ENCODE measurements around the gene CASR. TPM values are rescaled to one million over a fixed set of nuclear protein-coding genes. Genes with fewer than 3 reads are reported as not detected.

The CASR gene
- total RNA-seq, 1 experiment from 2014 or later, result 0.02 TPM

- H3K36me3 Mint-ChIP-seq (ENCODE audit: insufficient read depth in 1 of 3, low read depth in 3 of 3), result no peaks in the 10 kb centered on the region; a peak in 1 of 7 replicates
- Histone ChIP-seq H3K27me3 (ENCODE audit: insufficient read depth, low read length) (no peaks in the 10 kb centered on the region), H3K18ac (ENCODE audit: insufficient read length, low read depth, low read length) (no peak overlapping the region)
Measured at GRCh38 chr3:122307976-122308375, 124.5 kb downstream of the CASR start.

More at GRCh38 chr3:122307976-122308375, 124.5 kb downstream of the CASR start:
- Histone ChIP-seq H4K20me1 (ENCODE audit: control insufficient read depth, insufficient read depth, insufficient read length) (no peaks in the 10 kb centered on the region), H3K14ac (ENCODE audit: insufficient read depth, low read length) (no peak overlapping the region), H3K23ac (ENCODE audit: insufficient read length, low read depth, low read length) (no peak overlapping the region), H2BK5ac (ENCODE audit: insufficient read length, low read length) (no peak overlapping the region), H2AFZ (ENCODE audit: low read length) (no peak overlapping the region), H3K4ac (ENCODE audit: low read depth, low read length) (no peak overlapping the region), H2AK5ac (ENCODE audit: insufficient read length, low read length) (no peak overlapping the region), H3K23me2 (ENCODE audit: insufficient read length, low read depth, low read length, poor library complexity, severe bottlenecking) (no peaks in the 10 kb centered on the region), H4K5ac (ENCODE audit: insufficient read length, low read depth, low read length) (no peak overlapping the region), H3K9me3 (ENCODE audit: control insufficient read depth, low read depth, low read length) (no peaks in the 10 kb centered on the region), H3K9ac (ENCODE audit: extremely low read depth, insufficient read length, low read length) (no peak overlapping the region), H3K79me2 (ENCODE audit: insufficient read depth, low read length) (no peaks in the 10 kb centered on the region), H3T11ph (ENCODE audit: low read length) (no peak overlapping the region), H3K79me1 (ENCODE audit: insufficient read depth, low read depth, low read length, poor library complexity, severe bottlenecking) (no peaks in the 10 kb centered on the region), H3K4me1 (ENCODE audit: insufficient read depth, low read length) (no peaks in the 10 kb centered on the region), H4K8ac (replicated peaks; ENCODE audit: insufficient read length, low read depth, low read length) (no peak overlapping the region), H2BK20ac (ENCODE audit: low read depth, low read length, poor library complexity, severe bottlenecking) (no peak overlapping the region), H3K56ac (ENCODE audit: insufficient read length, low read depth, low read length) (no peak overlapping the region), H3K4me2 (ENCODE audit: insufficient read depth, insufficient read length, low read length) (no peak overlapping the region), H4K91ac (ENCODE audit: insufficient read length, low read depth, low read length) (no peak overlapping the region), H2BK15ac (ENCODE audit: low read depth, low read length) (no peak overlapping the region), H3K27ac (ENCODE audit: insufficient read length, low read depth, low read length) (no peak overlapping the region), H2BK120ac (ENCODE audit: low read depth, low read length, poor library complexity, severe bottlenecking) (no peak overlapping the region), H2BK12ac (ENCODE audit: insufficient read length, low read depth, low read length) (no peak overlapping the region)
- Mint-ChIP-seq H3K4me3 (no peak overlapping the region), H3K27ac (no peak overlapping the region), H3K9me3 (no peaks in the 10 kb centered on the region), H3K27me3 (ENCODE audit: low read depth) (peaks cover 2% of the 10 kb centered on the region; the same call in 1 of the 2 replicates), H3K4me1 (no peaks in the 10 kb centered on the region)
- no peak for DNase-seq
- TF ChIP-seq CTCF (conservative IDR thresholded peaks at IDR 0.05), result no peak
